Panc1 (cell line): ENCODE results near the gene CHPT1. TPM values are rescaled to one million over a fixed set of nuclear protein-coding genes. Genes with fewer than 3 reads are reported as not detected.

Source experiments
- ATAC-seq: fragments of 200-7000 bp; cut with Tn5 transposase; 2 replicates; pipeline ENCODE4 v1.9.1; 2020; ENCODE audit warnings: mild to moderate bottlenecking, moderate library complexity
- BruUV-seq: library from RNA; stranded (reverse); fragments of 400-500 nt; replicated peaks from 2 replicates; lab custom pipeline; 2021; lab: Mats Ljungman, UMichigan
- CTCF ChIA-PET: fragments of 300-600 bp; sonication (Branson Sonifier 250); formaldehyde crosslinking; loops from one replicate; lab custom pipeline; 2022; ENCODE audit warnings: antibody characterized with exemption; lab: Charles Lee
- POLR2A ChIA-PET: fragments of 300-600 bp; sonication (Branson Sonifier 250); formaldehyde crosslinking; loops from one replicate; lab custom pipeline; 2022; ENCODE audit warnings: antibody characterized with exemption; lab: Charles Lee
- DNase-seq: peaks from one replicate; pipeline ENCODE4 v3.0.0-alpha.2; 2010; ENCODE audit warnings: low read depth, low spot score
- H3K27ac ChIP-seq: 2 replicates; pipeline ENCODE4 v1.5.1; 2011; ENCODE audit warnings: mild to moderate bottlenecking, low read length, inconsistent platforms
- H3K27me3 ChIP-seq: fragments of 200-500 bp; sonication (Bioruptor generic); 2 replicates; pipeline ENCODE4 v1.6.0; 2014; ENCODE audit warnings: low read length, inconsistent platforms; ENCODE audit not compliant: control insufficient read depth, insufficient read depth
- H3K36me3 ChIP-seq: fragments of 200-500 bp; sonication (Bioruptor generic); 2 replicates; pipeline ENCODE4 v1.5.1; 2014; ENCODE audit warnings: inconsistent platforms, mild to moderate bottlenecking, low read length, moderate library complexity; ENCODE audit not compliant: control insufficient read depth, insufficient read depth
- H3K4me1 ChIP-seq: 2 replicates; pipeline ENCODE4 v1.5.1; 2011; ENCODE audit warnings: inconsistent platforms, mild to moderate bottlenecking, low read length, moderate library complexity; ENCODE audit not compliant: control insufficient read depth, insufficient read depth
- H3K4me3 ChIP-seq, 2 experiments: 2 replicates each; pipeline ENCODE4 v1.5.1; 2011 to 2012; ENCODE audit warnings: low read depth in 2 of 2, low read length in 2 of 2, mild to moderate bottlenecking in 2 of 2, inconsistent platforms in 1 of 2, moderate library complexity in 1 of 2
- H3K9me3 ChIP-seq: fragments of 200-500 bp; sonication (Bioruptor generic); 2 replicates; pipeline ENCODE4 v1.5.1; 2014; ENCODE audit warnings: low read depth, mild to moderate bottlenecking, inconsistent platforms, low read length, moderate library complexity; ENCODE audit not compliant: control insufficient read depth, insufficient read depth
- CTCF ChIP-seq: fragments of 450-650 bp; IDR thresholded peaks from 2 replicates; pipeline ENCODE4 v1.5.1; 2017; ENCODE audit warnings: mild to moderate bottlenecking
- POLR2AphosphoS5 ChIP-seq: IDR thresholded peaks from 2 replicates; pipeline ENCODE4 v1.6.1; 2012; ENCODE audit warnings: mild to moderate bottlenecking, low read depth, low read length, moderate library complexity
- REST ChIP-seq, 2 experiments: IDR thresholded peaks; 2 replicates each; pipeline ENCODE4 v1.6.1; 2011 to 2012; ENCODE audit warnings: low read depth in 2 of 2, control low read depth in 1 of 2, low read length in 1 of 2, mild to moderate bottlenecking in 1 of 2, moderate library complexity in 1 of 2; ENCODE audit not compliant: insufficient read depth in 1 of 2
- SIN3A ChIP-seq: IDR thresholded peaks from 2 replicates; pipeline ENCODE4 v1.6.1; 2012; ENCODE audit warnings: low read depth, mild to moderate bottlenecking, low read length, moderate library complexity, borderline replicate concordance; ENCODE audit not compliant: insufficient read depth
- TCF7L2 ChIP-seq: IDR thresholded peaks from 2 replicates; pipeline ENCODE4 v1.6.1; 2011; ENCODE audit warnings: mild to moderate bottlenecking, low read depth, low read length, inconsistent platforms
- in situ Hi-C: cut with HindIII; loops from 2 replicates; pipeline ENCODE4 v1.10.0; 2016; ENCODE audit warnings: low sequenced_read_pairs, low pct_unique_long_range_greater_than_20kb
- intact Hi-C: fragments of 100-400 bp; cut with micrococcal nuclease; formaldehyde crosslinking; loops from one replicate; pipeline ENCODE4 v1.10.0; 2022; ENCODE audit not compliant: unreplicated experiment
- total RNA-seq: library from RNA; stranded (reverse); gene quantifications from one replicate; pipeline ENCODE4 v1.2.1, GENCODE V29; 2021; ENCODE audit not compliant: unreplicated experiment

Gene CHPT1
- total RNA-seq, 1 experiment from 2014 or later = 78.3 TPM

GRCh38 chr12:101768781-101769180 is 71.3 kb downstream of the CHPT1 start:
- Histone ChIP-seq H3K4me3 (no peak overlapping the region), H3K36me3 (0 out of 2 replicates have a peak, but pooled peaks cover 4% of the 10 kb centered on the region), H3K27me3 (no peaks in the 10 kb centered on the region), H3K27ac (no peak overlapping the region), H3K9me3 (no peaks in the 10 kb centered on the region), H3K4me1 (no peaks in the 10 kb centered on the region)
- POLR2A ChIA-PET = interaction anchor here (0.5 to 0.6 kb wide), 2 partner anchors 17 to 387 kb away, joined by 5 to 9 read pairs; no protein-coding TSS in a partner anchor
- CTCF ChIA-PET = no interaction called here
- in situ Hi-C loops (no loop called here), intact Hi-C loops (no loop called here)
- DNase-seq = no peak
- TF ChIP-seq POLR2AphosphoS5 (no peak), REST (IDR thresholded peaks at IDR 0.05; ENCODE audit: insufficient read depth in 1 of 2, low read depth in 2 of 2, low read length in 1 of 2) (no peak), TCF7L2 (no peak), SIN3A (no peak), CTCF (no peak)
- no TSS peak for BruUV-seq
- no peak for ATAC-seq

- POLR2A ChIA-PET = no interaction called here
- Histone ChIP-seq H3K4me3 (no peak overlapping the region), H3K36me3 (0 out of 2 replicates have a peak, but pooled peaks cover 4% of the 10 kb centered on the region), H3K9me3 (no peaks in the 10 kb centered on the region), H3K27me3 (no peaks in the 10 kb centered on the region), H3K27ac (no peak overlapping the region), H3K4me1 (no peaks in the 10 kb centered on the region)
- in situ Hi-C loops (no loop called here), intact Hi-C loops (no loop called here)
- BruUV-seq = no TSS peak
- no peak for DNase-seq
- no peak for ATAC-seq
- CTCF ChIA-PET = no interaction called here
- no peak for TF ChIP-seq REST (IDR thresholded peaks at IDR 0.05; ENCODE audit: insufficient read depth in 1 of 2, low read depth in 2 of 2, low read length in 1 of 2)
- no peak for TF ChIP-seq CTCF
- no peak for TF ChIP-seq POLR2AphosphoS5
- no peak for TF ChIP-seq SIN3A
- TF ChIP-seq TCF7L2 = no peak
Observed at GRCh38 chr12:101769865-101770264, 72.4 kb downstream of the CHPT1 start.
